GM12878 (cell line): Measurements from ENCODE around the gene SLC6A7. TPM values are rescaled to one million over a fixed set of nuclear protein-coding genes. Genes with fewer than 3 reads are reported as not detected.

Experiments
- ATAC-seq: fragments of 200-7000 bp; cut with Tn5 transposase; 3 replicates; pipeline ENCODE4 v1.9.1; 2020; ENCODE audit warnings: mild to moderate bottlenecking, moderate library complexity
- BruUV-seq: library from RNA; stranded (reverse); fragments of 400-500 nt; replicated peaks from 2 replicates; lab custom pipeline; 2021; lab: Mats Ljungman, UMichigan
- CTCF ChIA-PET: fragments of 300-600 bp; sonication (Branson Sonifier 250); formaldehyde crosslinking; extraction: SDS; loops from one replicate; lab custom pipeline; 2021; ENCODE audit warnings: inconsistent platforms; lab: Yijun Ruan, JAX
- POLR2A ChIA-PET: fragments of 350-600 bp; formaldehyde crosslinking; extraction: SDS; loops from one replicate; lab custom pipeline; 2021; ENCODE audit warnings: inconsistent platforms; lab: Charles Lee
- RAD21 ChIA-PET: fragments of 300-600 bp; sonication (Branson Sonifier 250); formaldehyde crosslinking; loops from one replicate; lab custom pipeline; 2023; ENCODE audit warnings: antibody characterized with exemption; ENCODE audit not compliant: unreplicated experiment; lab: Charles Lee
- SMC1A ChIA-PET: fragments of 300-600 bp; sonication (Branson Sonifier 250); formaldehyde crosslinking; loops from one replicate; lab custom pipeline; 2023; ENCODE audit not compliant: unreplicated experiment, uncharacterized antibody; lab: Charles Lee
- DNase-seq: peaks from one replicate; pipeline ENCODE4 v3.0.0-alpha.2; 2011; ENCODE audit warnings: low read depth, low spot score
- FAIRE-seq: peaks from 3 replicates; lab custom pipeline; 2011; peaks lifted over from hg19 to GRCh38; lab: Jason Lieb, UNC
- H2AFZ ChIP-seq: 2 replicates; pipeline ENCODE4 v1.6.0; 2011; ENCODE audit warnings: low read depth, low read length, control low read depth; ENCODE audit not compliant: control insufficient read depth
- H3K27ac ChIP-seq: 2 replicates; pipeline ENCODE4 v1.5.1; 2011; ENCODE audit warnings: control low read depth; ENCODE audit not compliant: control insufficient read depth, insufficient read depth
- H3K27me3 ChIP-seq, 2 experiments: replicated peaks in 1 of 2; 2 replicates each; pipeline versions ENCODE4 v1.6.0 to v1.6.1; 2011; ENCODE audit warnings: low read length in 1 of 2; ENCODE audit not compliant: control insufficient read depth in 2 of 2, insufficient read depth in 2 of 2
- H3K36me3 ChIP-seq, 2 experiments: 2 replicates each; pipeline ENCODE4 v1.5.1; 2011; ENCODE audit warnings: low read length in 1 of 2; ENCODE audit not compliant: control insufficient read depth in 2 of 2, insufficient read depth in 2 of 2
- H3K4me1 ChIP-seq: 2 replicates; pipeline ENCODE4 v1.6.1; 2011; ENCODE audit warnings: mild to moderate bottlenecking, low read length, moderate library complexity, mixed read lengths; ENCODE audit not compliant: control insufficient read depth, insufficient read depth
- H3K4me2 ChIP-seq: 2 replicates; pipeline ENCODE4 v1.6.0; 2011; ENCODE audit warnings: control low read depth; ENCODE audit not compliant: control insufficient read depth, insufficient read depth
- H3K4me3 ChIP-seq: fragments of 200-600 bp; sonication (generic); 2 replicates; pipeline ENCODE4 v1.5.1; 2016
- H3K79me2 ChIP-seq: 2 replicates; pipeline ENCODE4 v1.6.0; 2011; ENCODE audit warnings: low read length; ENCODE audit not compliant: control insufficient read depth, insufficient read depth
- H3K9ac ChIP-seq: 2 replicates; pipeline ENCODE4 v1.8.0; 2011; ENCODE audit warnings: low read length, control low read depth, mixed read lengths; ENCODE audit not compliant: control insufficient read depth, insufficient read depth
- H3K9me3 ChIP-seq: replicated peaks from 3 replicates; pipeline ENCODE4 v1.5.1; 2011; ENCODE audit warnings: mild to moderate bottlenecking, low read length; ENCODE audit not compliant: control insufficient read depth, insufficient read depth
- H4K20me1 ChIP-seq: 2 replicates; pipeline ENCODE4 v1.6.0; 2011; ENCODE audit not compliant: control insufficient read depth, insufficient read depth
- ELK1 ChIP-seq: IDR thresholded peaks from 2 replicates; pipeline ENCODE4 v1.6.1; 2012; ENCODE audit warnings: low read depth, low read length, improper control_type of control experiment
- HDAC2 ChIP-seq: fragments of 200-600 bp; sonication (generic); IDR thresholded peaks from 2 replicates; pipeline ENCODE4 v1.6.1; 2017
- MEF2B ChIP-seq: fragments of 450-650 bp; IDR thresholded peaks from 2 replicates; pipeline ENCODE4 v1.6.1; 2018; ENCODE audit warnings: mild to moderate bottlenecking, moderate library complexity; ENCODE audit not compliant: partially characterized antibody, poor library complexity, severe bottlenecking
- TCF7 ChIP-seq: IDR thresholded peaks from 2 replicates; pipeline ENCODE4 v1.6.1; 2014; ENCODE audit warnings: antibody characterized with exemption, borderline replicate concordance
- USF1 ChIP-seq: IDR thresholded peaks from 2 replicates; pipeline ENCODE4 v1.6.1; 2011; ENCODE audit warnings: borderline replicate concordance, low read depth, mild to moderate bottlenecking, moderate library complexity, mixed read lengths, low read length; ENCODE audit not compliant: insufficient read depth; ENCODE audit errors: extremely low read length
- WGBS: methylation state at CpG from one replicate; pipeline ENCODE4 v1.1.6; 2016; ENCODE audit warnings: low lambda C conversion rate; ENCODE audit not compliant: insufficient replicate concordance, insufficient coverage; ENCODE audit errors: missing lambda C conversion rate; 5-methylcytosine and 5-hydroxymethylcytosine counted together
- in situ Hi-C: fragments of 300-500 bp; cut with MboI; formaldehyde crosslinking; loops from 9 replicates; pipeline ENCODE4 v1.14.3; 2018; ENCODE audit warnings: mixed read lengths
- intact Hi-C: fragments of 100-400 bp; cut with micrococcal nuclease; formaldehyde crosslinking; loops from one replicate; pipeline ENCODE4 v1.14.2; 2022; ENCODE audit not compliant: unreplicated experiment
- polyA plus RNA-seq, 11 experiments: library from polyadenylated mRNA; depleted of rRNA in 4 of 11; unstranded in 6 of 11; stranded (reverse) in 5 of 11; fragments of >200 nt; fragmentation: Nextera tagmentation in 4 of 11; fragmentation: Illumina TruSeq in 1 of 11; extraction: Ambion mirVana in 4 of 11; extraction: Trizol in 1 of 11; gene quantifications; 1 replicate in 1 of 11; 2 replicates in 10 of 11; pipeline versions ENCODE4 v1.2.1 to v1.2.3, GENCODE V29; 2011 to 2016; ENCODE audit warnings: inconsistent platforms in 2 of 11, missing spikeins in 2 of 11, low read depth in 1 of 11
- total RNA-seq, 4 experiments: library from RNA; depleted of rRNA in 3 of 4; stranded (reverse); fragments of >200 nt in 3 of 4; fragmentation: Illumina TruSeq in 1 of 4; extraction: Trizol in 1 of 4; gene quantifications; 2 replicates each; pipeline versions ENCODE4 v1.2.1 to v1.2.3, GENCODE V29; 2013 to 2021

SLC6A7 gene
- total and polyA plus RNA-seq, 10 of the 15 experiments (the other 5 are each of a cell fraction or from before 2014, with no cell fraction given), result 0.01 to 0.15 (median 0.06) TPM; not detected in 7

GRCh38 chr5:150166650-150167511 is 23.0 kb upstream of the SLC6A7 start, which contains the start of gene CDX1 (continued):
- TF ChIP-seq MEF2B (no peak), ELK1 (no peak), TCF7 (no peak)

GRCh38 chr5:150167512-150167850 is 22.4 kb upstream of the SLC6A7 start:
- SMC1A ChIA-PET, result no interaction called here
- ATAC-seq (no peak), DNase-seq (no peak), FAIRE-seq (no peak)
- WGBS, result 78% methylated on average over 15 of the region's 15 CpGs
- no peak overlapping the region for H2AFZ ChIP-seq
- intact Hi-C loops (no loop called here), in situ Hi-C loops (no loop called here)
- no peaks in the 10 kb centered on the region for H3K9me3 ChIP-seq
- POLR2A ChIA-PET, result no interaction called here
- RAD21 ChIA-PET, result no interaction called here
- H3K4me1 ChIP-seq, result no peaks in the 10 kb centered on the region
- no peaks in the 10 kb centered on the region for H3K79me2 ChIP-seq
- BruUV-seq, result no TSS peak
- H3K27ac ChIP-seq, result no peak overlapping the region
- H3K27me3 ChIP-seq, result no peaks in the 10 kb centered on the region; a peak in 2 of 4 replicates
- no peak overlapping the region for H3K4me2 ChIP-seq
- H3K9ac ChIP-seq, result no peak overlapping the region
- H3K4me3 ChIP-seq, result no peak overlapping the region
- CTCF ChIA-PET, result no interaction called here
- H3K36me3 ChIP-seq, result no peaks in the 10 kb centered on the region
- no peak for TF ChIP-seq USF1
- TF ChIP-seq HDAC2, result no peak
- H4K20me1 ChIP-seq, result no peaks in the 10 kb centered on the region
